ENCODE measurements around the gene PADI3.

The PADI3 gene, protein sequence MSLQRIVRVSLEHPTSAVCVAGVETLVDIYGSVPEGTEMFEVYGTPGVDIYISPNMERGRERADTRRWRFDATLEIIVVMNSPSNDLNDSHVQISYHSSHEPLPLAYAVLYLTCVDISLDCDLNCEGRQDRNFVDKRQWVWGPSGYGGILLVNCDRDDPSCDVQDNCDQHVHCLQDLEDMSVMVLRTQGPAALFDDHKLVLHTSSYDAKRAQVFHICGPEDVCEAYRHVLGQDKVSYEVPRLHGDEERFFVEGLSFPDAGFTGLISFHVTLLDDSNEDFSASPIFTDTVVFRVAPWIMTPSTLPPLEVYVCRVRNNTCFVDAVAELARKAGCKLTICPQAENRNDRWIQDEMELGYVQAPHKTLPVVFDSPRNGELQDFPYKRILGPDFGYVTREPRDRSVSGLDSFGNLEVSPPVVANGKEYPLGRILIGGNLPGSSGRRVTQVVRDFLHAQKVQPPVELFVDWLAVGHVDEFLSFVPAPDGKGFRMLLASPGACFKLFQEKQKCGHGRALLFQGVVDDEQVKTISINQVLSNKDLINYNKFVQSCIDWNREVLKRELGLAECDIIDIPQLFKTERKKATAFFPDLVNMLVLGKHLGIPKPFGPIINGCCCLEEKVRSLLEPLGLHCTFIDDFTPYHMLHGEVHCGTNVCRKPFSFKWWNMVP

DNA sequence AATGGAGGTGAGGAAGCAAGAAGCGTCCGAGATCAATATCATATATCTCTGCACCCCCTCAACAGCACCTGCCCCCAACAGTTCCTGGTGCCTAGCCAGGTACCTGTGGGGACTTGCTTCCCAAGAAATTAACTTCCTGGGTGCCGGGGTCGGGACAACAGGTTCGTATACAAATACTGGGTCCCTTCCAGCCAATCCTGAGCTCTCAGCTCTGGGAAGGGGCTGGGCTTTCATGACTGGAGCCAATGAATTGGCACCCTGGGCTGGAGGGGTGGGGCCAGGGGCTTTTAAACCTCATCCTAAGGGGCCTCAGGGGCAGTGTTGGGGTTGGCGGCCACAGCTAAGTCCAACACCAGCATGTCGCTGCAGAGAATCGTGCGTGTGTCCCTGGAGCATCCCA lies at the start of gene PADI3:
TSS of gene PADI3 (plus strand) at position 318 of the 400 bp plus-strand sequence. CDS start at position 358, 40 bp downstream.
- Histone ChIP-seq H3K27ac (no peak within 1 kb of the TSS), H3K36me3 (ENCODE audit: insufficient read depth, low read length) (no peaks in the 10 kb centered on the region), H3K4me3 (no peak within 1 kb of the TSS), H3K9me3 (ENCODE audit: low read depth, low read length) (no peaks in the 10 kb centered on the region), H3K9ac (ENCODE audit: insufficient read length) (no peak within 1 kb of the TSS)
- no peak for TF ChIP-seq FOXP2 (optimal IDR thresholded peaks at IDR 0.05; ENCODE audit: control extremely low read depth, extremely low read length, insufficient read depth)
- TF ChIP-seq EZH2 (IDR thresholded peaks at IDR 0.05) = no peak
- no peak for TF ChIP-seq POLR2AphosphoS5 (IDR thresholded peaks at IDR 0.05; ENCODE audit: borderline replicate concordance, low read depth, low read length)
- DNase-seq (ENCODE audit: low read depth, low spot score) = no peak

DNA sequence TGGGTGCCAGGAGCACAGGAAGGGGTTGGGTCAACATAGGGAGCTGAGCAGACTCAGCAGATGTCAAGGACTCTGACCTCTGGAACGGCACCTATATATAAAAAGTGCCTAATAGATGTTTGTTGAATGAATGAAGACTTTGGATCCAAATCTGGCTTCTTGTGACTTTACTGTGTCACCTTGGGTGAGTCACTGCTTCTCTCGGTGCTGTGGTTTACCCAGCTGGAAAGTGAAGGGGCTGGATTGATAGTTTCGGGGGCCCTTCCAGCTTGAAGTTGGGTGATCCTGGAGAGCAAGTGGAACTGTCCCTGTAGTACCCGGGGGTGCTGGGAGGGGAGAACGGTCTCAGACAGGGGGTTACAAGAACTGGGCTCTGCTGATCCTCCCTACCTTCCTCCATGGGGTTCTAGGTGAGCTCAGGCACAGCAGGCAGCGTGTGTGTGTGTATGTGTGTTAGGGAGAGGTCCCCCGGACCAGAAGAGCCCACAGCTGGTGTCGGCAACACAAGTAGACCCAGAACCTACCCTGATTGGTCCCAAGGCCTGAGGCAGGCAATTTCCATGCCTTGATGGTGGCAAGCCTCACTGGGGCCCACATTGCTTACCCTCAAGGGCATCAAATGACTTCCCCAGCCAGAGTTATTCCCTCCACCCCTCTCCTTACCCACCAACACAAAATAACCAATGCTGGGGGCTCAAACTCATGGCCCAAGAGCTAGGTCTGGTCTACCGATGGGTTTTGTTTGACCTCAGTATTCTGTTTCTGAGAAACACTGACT lies 49.4 kb upstream of the PADI3 start:
- Histone ChIP-seq H3K27ac (no peak overlapping the region), H3K9ac (ENCODE audit: insufficient read length) (no peak overlapping the region), H3K4me3 (no peak overlapping the region), H3K36me3 (ENCODE audit: insufficient read depth, low read length) (no peaks in the 10 kb centered on the region), H3K9me3 (ENCODE audit: low read depth, low read length) (no peaks in the 10 kb centered on the region)
- DNase-seq (ENCODE audit: low read depth, low spot score) = no peak
- TF ChIP-seq FOXP2 (optimal IDR thresholded peaks at IDR 0.05; ENCODE audit: control extremely low read depth, extremely low read length, insufficient read depth) = no peak
- TF ChIP-seq EZH2 (IDR thresholded peaks at IDR 0.05) = no peak

DNA sequence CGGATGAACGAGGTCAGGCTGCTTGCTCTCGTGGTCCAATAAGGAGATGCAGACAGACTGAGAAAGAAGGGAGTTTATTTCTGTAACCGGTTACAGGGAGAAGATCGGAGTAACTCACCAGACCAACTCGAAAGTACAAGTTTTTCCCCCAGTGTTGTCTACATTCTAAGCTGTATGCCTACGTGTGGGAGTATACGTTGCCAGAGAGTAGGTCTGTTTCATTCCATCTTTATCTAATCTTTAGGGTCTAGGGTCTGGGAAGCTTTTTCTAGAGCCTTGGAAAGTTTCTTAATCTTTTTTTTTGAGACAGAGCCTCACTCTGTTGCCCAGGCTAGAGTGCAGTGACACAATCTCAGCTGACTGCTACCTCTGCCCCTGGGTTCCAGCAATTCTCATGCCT lies 48.7 kb upstream of the PADI3 start:
- Histone ChIP-seq H3K9me3 (ENCODE audit: low read depth, low read length) (no peaks in the 10 kb centered on the region), H3K36me3 (ENCODE audit: insufficient read depth, low read length) (no peaks in the 10 kb centered on the region), H3K27ac (no peak overlapping the region), H3K9ac (ENCODE audit: insufficient read length) (no peak overlapping the region), H3K4me3 (no peak overlapping the region)
- TF ChIP-seq FOXP2 (optimal IDR thresholded peaks at IDR 0.05; ENCODE audit: control extremely low read depth, extremely low read length, insufficient read depth) (no peak), POLR2AphosphoS5 (IDR thresholded peaks at IDR 0.05; ENCODE audit: borderline replicate concordance, low read depth, low read length) (no peak), EZH2 (IDR thresholded peaks at IDR 0.05) (no peak)
- no peak for DNase-seq (ENCODE audit: low read depth, low spot score)

DNA sequence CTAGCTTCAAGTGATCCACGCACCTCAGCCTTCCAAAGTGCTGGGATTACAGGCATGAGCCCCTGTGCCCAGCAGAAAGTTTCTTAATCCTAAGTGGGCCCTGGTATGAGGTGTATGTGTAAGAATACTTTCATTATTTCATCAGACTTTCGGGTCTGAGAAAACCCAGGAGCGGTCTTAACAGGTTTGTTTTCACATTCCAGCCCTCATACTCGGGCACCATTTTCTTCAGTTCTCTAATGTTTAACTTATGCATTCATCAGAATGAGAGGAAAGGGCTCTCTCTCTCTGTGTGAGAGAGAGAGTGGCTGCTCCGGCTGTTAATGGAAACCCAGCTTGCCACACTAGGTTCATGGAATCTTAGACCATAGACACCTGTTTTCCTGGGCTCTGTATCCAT lies 48.1 kb upstream of the PADI3 start:
- H3K9ac ChIP-seq (ENCODE audit: insufficient read length) = no peak overlapping the region
- TF ChIP-seq POLR2AphosphoS5 (IDR thresholded peaks at IDR 0.05; ENCODE audit: borderline replicate concordance, low read depth, low read length) = no peak
- no peak for TF ChIP-seq FOXP2 (optimal IDR thresholded peaks at IDR 0.05; ENCODE audit: control extremely low read depth, extremely low read length, insufficient read depth)
- TF ChIP-seq EZH2 (IDR thresholded peaks at IDR 0.05) = no peak
- no peak for DNase-seq (ENCODE audit: low read depth, low spot score)
- H3K36me3 ChIP-seq (ENCODE audit: insufficient read depth, low read length) = no peaks in the 10 kb centered on the region
- H3K9me3 ChIP-seq (ENCODE audit: low read depth, low read length) = no peaks in the 10 kb centered on the region
- no peak overlapping the region for H3K27ac ChIP-seq
- no peak overlapping the region for H3K4me3 ChIP-seq

DNA sequence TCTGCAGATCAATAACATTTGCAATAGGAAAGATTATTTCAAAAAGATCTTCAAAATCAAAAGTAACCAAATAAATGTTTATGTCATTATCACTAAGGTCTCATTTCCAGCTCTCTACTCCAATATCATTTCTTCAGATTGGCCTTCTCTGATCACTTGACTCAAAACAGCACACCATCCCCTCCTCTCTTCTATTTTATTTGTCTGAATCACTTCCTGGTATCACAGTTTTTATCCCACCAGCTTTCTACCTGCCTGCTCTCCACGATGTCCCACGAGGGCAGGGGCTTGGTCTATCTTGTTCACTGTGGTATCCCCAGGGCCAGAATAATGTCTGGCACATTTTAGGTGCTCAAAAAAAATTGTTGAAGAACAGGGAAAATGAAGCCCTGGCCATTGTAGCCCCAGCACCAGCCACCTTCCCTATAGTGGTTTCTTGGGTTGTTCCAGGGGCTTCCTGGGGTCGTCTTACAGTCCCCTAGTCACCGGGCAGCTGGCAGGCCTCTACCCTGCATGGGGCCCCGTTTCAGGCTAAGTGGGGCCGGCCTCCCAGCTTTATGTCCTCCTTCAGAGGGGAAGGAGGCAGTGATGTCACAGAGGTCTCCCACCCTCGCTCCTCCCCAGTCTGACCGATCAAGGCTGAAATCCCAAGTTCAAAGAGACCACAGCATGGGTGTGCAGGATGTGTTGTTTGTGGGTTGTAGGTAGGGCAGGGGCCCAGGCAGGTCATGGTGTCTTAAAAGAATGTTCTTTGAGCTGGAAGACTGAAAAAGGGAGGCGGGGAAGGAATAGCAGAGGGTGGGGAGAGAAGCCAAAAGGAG lies 47.5 kb upstream of the PADI3 start:
- DNase-seq (ENCODE audit: low read depth, low spot score) = no peak
- Histone ChIP-seq H3K4me3 (no peak overlapping the region), H3K9me3 (ENCODE audit: low read depth, low read length) (no peaks in the 10 kb centered on the region), H3K36me3 (ENCODE audit: insufficient read depth, low read length) (no peaks in the 10 kb centered on the region), H3K27ac (no peak overlapping the region), H3K9ac (ENCODE audit: insufficient read length) (no peak overlapping the region)
- TF ChIP-seq EZH2 (IDR thresholded peaks at IDR 0.05) (no peak), POLR2AphosphoS5 (IDR thresholded peaks at IDR 0.05; ENCODE audit: borderline replicate concordance, low read depth, low read length) (no peak), FOXP2 (optimal IDR thresholded peaks at IDR 0.05; ENCODE audit: control extremely low read depth, extremely low read length, insufficient read depth) (no peak)

DNA sequence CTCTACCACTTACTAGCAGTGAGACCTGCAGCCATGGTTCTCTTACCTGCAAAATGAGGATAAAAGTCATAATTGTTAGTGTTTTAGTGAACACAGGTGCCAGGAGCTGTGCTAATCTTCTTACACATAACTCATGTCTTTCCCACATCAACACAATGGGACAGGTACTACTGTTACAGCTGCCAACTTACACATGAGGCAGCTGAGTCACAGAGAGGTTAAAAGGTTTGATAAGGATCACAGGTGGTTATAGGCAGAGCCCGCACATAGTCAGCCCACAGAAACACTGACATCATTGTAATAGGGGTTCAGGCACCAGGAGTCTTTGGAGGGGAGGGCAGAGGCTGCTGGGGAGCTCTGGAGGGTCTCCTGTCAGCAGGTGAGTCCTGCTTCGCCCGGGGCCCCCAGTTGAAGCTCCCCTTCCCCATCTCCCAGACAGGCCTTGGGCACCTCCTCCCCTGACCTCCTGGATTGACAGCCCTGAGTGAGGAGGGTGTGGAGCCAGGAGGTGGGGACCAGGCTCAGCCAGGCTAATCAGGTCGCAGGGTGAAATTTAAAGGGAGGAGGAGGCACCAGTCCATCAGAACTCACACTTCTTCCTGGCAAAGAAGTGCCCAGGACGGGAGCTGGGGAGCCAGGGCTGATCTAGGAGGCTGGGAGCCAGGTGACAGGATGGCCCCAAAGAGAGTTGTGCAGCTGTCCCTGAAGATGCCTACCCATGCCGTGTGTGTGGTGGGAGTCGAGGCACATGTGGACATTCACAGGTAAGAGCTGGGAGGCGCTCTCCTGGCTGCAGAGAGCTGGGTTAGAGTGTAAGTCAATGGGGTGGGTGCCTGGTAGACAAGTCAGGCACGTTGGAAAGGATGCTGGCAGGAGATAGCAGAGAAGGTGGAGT lies 44.1 kb upstream of the PADI3 start, which contains the start of gene PADI1:
TSS of gene PADI1 (plus strand) at position 583 of the 895 bp plus-strand sequence. CDS start at position 673, 90 bp downstream.
- H3K36me3 ChIP-seq (ENCODE audit: insufficient read depth, low read length) = no peaks in the 10 kb centered on the region
- H3K9ac ChIP-seq (ENCODE audit: insufficient read length) = no peak within 1 kb of the TSS
- H3K27ac ChIP-seq = no peak within 1 kb of the TSS
- no peak within 1 kb of the TSS for H3K4me3 ChIP-seq
- TF ChIP-seq POLR2AphosphoS5 (IDR thresholded peaks at IDR 0.05; ENCODE audit: borderline replicate concordance, low read depth, low read length) = no peak
- no peak for TF ChIP-seq FOXP2 (optimal IDR thresholded peaks at IDR 0.05; ENCODE audit: control extremely low read depth, extremely low read length, insufficient read depth)
- TF ChIP-seq EZH2 (IDR thresholded peaks at IDR 0.05) = no peak
- H3K9me3 ChIP-seq (ENCODE audit: low read depth, low read length) = no peaks in the 10 kb centered on the region
- DNase-seq (ENCODE audit: low read depth, low spot score) = no peak

DNA sequence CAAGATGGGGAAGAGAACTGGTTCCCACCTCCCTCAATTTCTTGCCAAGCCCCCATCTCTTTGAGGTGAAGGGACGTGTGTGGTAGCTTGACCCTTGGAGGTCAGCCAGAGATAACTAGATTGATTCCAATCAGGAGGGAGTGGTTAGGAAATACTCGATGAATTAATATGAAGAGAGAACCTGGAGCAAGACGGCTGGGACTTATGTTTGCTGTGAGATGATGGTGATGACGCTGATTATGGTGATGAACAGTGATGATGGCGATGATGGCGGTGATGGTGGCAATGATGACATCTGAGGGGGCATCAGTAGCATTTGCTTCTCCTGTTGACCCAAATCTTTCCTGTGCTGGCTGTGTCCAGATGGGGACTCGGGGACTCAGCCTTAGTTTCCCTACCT lies 43.2 kb upstream of the PADI3 start:
- H3K9me3 ChIP-seq (ENCODE audit: low read depth, low read length) = no peaks in the 10 kb centered on the region
- no peak overlapping the region for H3K9ac ChIP-seq (ENCODE audit: insufficient read length)
- no peak for DNase-seq (ENCODE audit: low read depth, low spot score)
- no peak overlapping the region for H3K4me3 ChIP-seq
- no peaks in the 10 kb centered on the region for H3K36me3 ChIP-seq (ENCODE audit: insufficient read depth, low read length)
- H3K27ac ChIP-seq = no peak overlapping the region
- TF ChIP-seq EZH2 (IDR thresholded peaks at IDR 0.05) (no peak), POLR2AphosphoS5 (IDR thresholded peaks at IDR 0.05; ENCODE audit: borderline replicate concordance, low read depth, low read length) (no peak), FOXP2 (optimal IDR thresholded peaks at IDR 0.05; ENCODE audit: control extremely low read depth, extremely low read length, insufficient read depth) (no peak)
